WTC11 (cell line): ENCODE results near the gene TFB1M. TPM values are rescaled to one million over a fixed set of nuclear protein-coding genes. Genes with fewer than 3 reads are reported as not detected.

Experiments used
- ATAC-seq: fragments of 200-7000 bp; cut with Tn5 transposase; 2 replicates; pipeline ENCODE4 v1.10.0; 2021; ENCODE audit warnings: mild to moderate bottlenecking, moderate library complexity
- CTCF ChIA-PET: fragments of 300-600 bp; sonication (Branson Sonifier 250); formaldehyde crosslinking; loops from one replicate; lab custom pipeline; 2021; ENCODE audit warnings: antibody characterized with exemption; lab: Charles Lee
- POLR2A ChIA-PET: fragments of 350-600 bp; sonication (Branson Sonifier 250); formaldehyde crosslinking; loops from one replicate; lab custom pipeline; 2021; ENCODE audit warnings: antibody characterized with exemption; lab: Charles Lee
- DNase-seq: peaks from one replicate; pipeline ENCODE4 v3.0.0; 2021; ENCODE audit warnings: low spot score
- H3K27ac Mint-ChIP-seq: 2 replicates; pipeline ENCODE4 v1.8.0; 2021; ENCODE audit warnings: mixed read lengths
- H3K27me3 Mint-ChIP-seq: 2 replicates; pipeline ENCODE4 v1.8.0; 2021; ENCODE audit warnings: low read depth, mild to moderate bottlenecking, moderate library complexity, mixed read lengths
- H3K36me3 Mint-ChIP-seq: 2 replicates; pipeline ENCODE4 v1.8.0; 2021; ENCODE audit warnings: mixed read lengths
- H3K4me1 Mint-ChIP-seq: 2 replicates; pipeline ENCODE4 v1.8.0; 2022; ENCODE audit warnings: mixed read lengths
- H3K4me3 Mint-ChIP-seq: 2 replicates; pipeline ENCODE4 v1.8.0; 2021; ENCODE audit warnings: mild to moderate bottlenecking, moderate library complexity, mixed read lengths
- H3K9me3 Mint-ChIP-seq: 2 replicates; pipeline ENCODE4 v1.8.0; 2021; ENCODE audit warnings: mixed read lengths
- ATF2 ChIP-seq: sonication (generic); formaldehyde crosslinking; IDR thresholded peaks from 2 replicates; pipeline ENCODE4 v1.8.1; 2022; ENCODE audit warnings: low read depth, missing genetic modification reagents, borderline replicate concordance
- CDX4 ChIP-seq: fragments of 250-450 bp; sonication (Bioruptor Pico); IDR thresholded peaks from 2 replicates; pipeline ENCODE4 v1.9.0; 2021; ENCODE audit warnings: moderate library complexity, mild to moderate bottlenecking, inconsistent platforms, borderline replicate concordance
- CREM ChIP-seq: sonication (generic); formaldehyde crosslinking; IDR thresholded peaks from 2 replicates; pipeline ENCODE4 v1.8.1; 2022; ENCODE audit warnings: mild to moderate bottlenecking, missing genetic modification reagents, moderate library complexity
- ESRRA ChIP-seq: sonication (generic); formaldehyde crosslinking; IDR thresholded peaks from 2 replicates; pipeline ENCODE4 v1.8.1; 2022; ENCODE audit warnings: mild to moderate bottlenecking, missing genetic modification reagents, borderline replicate concordance
- FOXP4 ChIP-seq: sonication (generic); formaldehyde crosslinking; IDR thresholded peaks from 2 replicates; pipeline ENCODE4 v1.8.0; 2022; ENCODE audit warnings: mild to moderate bottlenecking, missing genetic modification reagents
- HMGXB4 ChIP-seq: sonication (generic); formaldehyde crosslinking; IDR thresholded peaks from 2 replicates; pipeline ENCODE4 v1.8.1; 2023; ENCODE audit warnings: mild to moderate bottlenecking, moderate library complexity, missing genetic modification reagents
- KAT7 ChIP-seq: sonication (generic); formaldehyde crosslinking; IDR thresholded peaks from 2 replicates; pipeline ENCODE4 v1.8.1; 2023; ENCODE audit warnings: missing genetic modification reagents, mild to moderate bottlenecking, borderline replicate concordance
- NFE2L1 ChIP-seq: sonication (generic); formaldehyde crosslinking; IDR thresholded peaks from 2 replicates; pipeline ENCODE4 v1.8.1; 2023; ENCODE audit warnings: missing genetic modification reagents
- NR1H2 ChIP-seq: sonication (generic); formaldehyde crosslinking; IDR thresholded peaks from 2 replicates; pipeline ENCODE4 v1.9.0; 2021; ENCODE audit warnings: mild to moderate bottlenecking, moderate library complexity, missing genetic modification reagents
- ZNF121 ChIP-seq: sonication (generic); formaldehyde crosslinking; IDR thresholded peaks from 2 replicates; pipeline ENCODE4 v1.8.0; 2023; ENCODE audit warnings: missing genetic modification reagents
- ZNF317 ChIP-seq: sonication (generic); formaldehyde crosslinking; IDR thresholded peaks from 2 replicates; pipeline ENCODE4 v1.8.1; 2023; ENCODE audit warnings: low read depth, mild to moderate bottlenecking, moderate library complexity, missing genetic modification reagents, borderline replicate concordance
- ZNF416 ChIP-seq: fragments of 250-450 bp; sonication (Bioruptor Pico); IDR thresholded peaks from 2 replicates; pipeline ENCODE4 v1.9.0; 2021; ENCODE audit warnings: mild to moderate bottlenecking, inconsistent platforms
- ZNF671 ChIP-seq: fragments of 250-450 bp; sonication (Bioruptor Pico); IDR thresholded peaks from 2 replicates; pipeline ENCODE4 v1.8.0; 2021; ENCODE audit warnings: mild to moderate bottlenecking
- ZSCAN18 ChIP-seq: fragments of 250-450 bp; sonication (Bioruptor Pico); IDR thresholded peaks from 2 replicates; pipeline ENCODE4 v2.1.2; 2022; ENCODE audit warnings: mild to moderate bottlenecking, moderate library complexity
- total RNA-seq: library from RNA; stranded (reverse); gene quantifications from 3 replicates; pipeline ENCODE4 v1.2.3, GENCODE V29; 2021

Gene TFB1M
- total RNA-seq, 1 experiment from 2014 or later: 41.8 TPM

GRCh38 chr6:155207223-155207622 is 107.1 kb downstream of the TFB1M start:
- TF ChIP-seq KAT7 (no peak), NR1H2 (CRISPR knock-in tag) (no peak), ESRRA (CRISPR knock-in tag) (no peak), ZNF317 (CRISPR knock-in tag) (no peak), CDX4 (no peak), HMGXB4 (CRISPR knock-in tag) (no peak), CREM (CRISPR knock-in tag) (no peak), ZNF121 (CRISPR knock-in tag) (no peak), NFE2L1 (CRISPR knock-in tag) (no peak), ZSCAN18 (CRISPR knock-in tag) (no peak), FOXP4 (CRISPR knock-in tag) (no peak), ZNF416 (no peak), ATF2 (no peak), ZNF671 (CRISPR knock-in tag) (no peak)
- H3K4me1 Mint-ChIP-seq: peaks cover 2% of the 10 kb centered on the region; the same call in 1 of the 2 replicates
- no peak for DNase-seq
- H3K9me3 Mint-ChIP-seq: peaks cover 9% of the 10 kb centered on the region
- no peaks in the 10 kb centered on the region for H3K27me3 Mint-ChIP-seq
- no peak overlapping the region for H3K4me3 Mint-ChIP-seq
- ChIA-PET POLR2A (no interaction called here), CTCF (interaction anchor here (0.9 to 1.5 kb wide), 4 partner anchors 9 to 55 kb away, joined by 3 to 4 read pairs (median 4); no protein-coding TSS in a partner anchor)
- peaks cover 15% of the 10 kb centered on the region for H3K36me3 Mint-ChIP-seq
- no peak overlapping the region for H3K27ac Mint-ChIP-seq
- no peak for ATAC-seq

Other genes with a start within 250 kb of the TFB1M start
- gene CLDN20, start 50.5 kb downstream of the TFB1M start, total RNA-seq: not detected in 3 replicates
- 0.09 TPM in 1 of 3 replicates, not detected in the others for gene NOX3, start 141.4 kb upstream of the TFB1M start, total RNA-seq